Endothelial cell of umbilical vein (primary cell): ENCODE results near the gene MSANTD2. TPM values are rescaled to one million over a fixed set of nuclear protein-coding genes. Genes with fewer than 3 reads are reported as not detected.

Experiments used
- BruUV-seq: library from RNA; stranded (reverse); fragments of 400-500 nt; replicated peaks from 2 replicates; lab custom pipeline; 2021; lab: Mats Ljungman, UMichigan
- CTCF ChIA-PET: fragments of 300-600, 350-600 bp; sonication (Branson Sonifier 250); formaldehyde crosslinking; loops from one replicate; lab custom pipeline; 2021; ENCODE audit warnings: antibody characterized with exemption, inconsistent platforms; lab: Charles Lee
- POLR2A ChIA-PET: fragments of 300-600, 350-600 bp; sonication (Branson Sonifier 250); formaldehyde crosslinking; loops from one replicate; lab custom pipeline; 2021; ENCODE audit warnings: antibody characterized with exemption, inconsistent platforms; lab: Charles Lee
- DNase-seq: peaks from one replicate; pipeline ENCODE4 v3.0.0-alpha.2; 2011; ENCODE audit warnings: low read depth, low spot score
- FAIRE-seq: peaks from 2 replicates; lab custom pipeline; 2011; peaks lifted over from hg19 to GRCh38; lab: Jason Lieb, UNC
- H2AFZ ChIP-seq: 2 replicates; pipeline ENCODE4 v1.6.0; 2012; ENCODE audit warnings: low read depth, low read length, control low read depth, inconsistent platforms
- H3K27ac ChIP-seq: 2 replicates; pipeline ENCODE4 v1.5.1; 2011; ENCODE audit warnings: low read depth, mild to moderate bottlenecking, control low read depth, low read length, moderate library complexity; ENCODE audit not compliant: insufficient read depth
- H3K27me3 ChIP-seq, 2 experiments: 2 replicates each; pipeline versions ENCODE4 v1.6.0 to v1.6.1; 2011; ENCODE audit warnings: low read length in 2 of 2, mixed read lengths in 1 of 2; ENCODE audit not compliant: control insufficient read depth in 2 of 2, insufficient read depth in 2 of 2
- H3K36me3 ChIP-seq, 2 experiments: 2 replicates in 1 of 2; 3 replicates in 1 of 2; pipeline ENCODE4 v1.5.1; 2011; ENCODE audit warnings: low read length in 2 of 2, mild to moderate bottlenecking in 1 of 2, moderate library complexity in 1 of 2; ENCODE audit not compliant: control insufficient read depth in 2 of 2, insufficient read depth in 2 of 2; ENCODE audit errors: extremely low read depth in 1 of 2
- H3K4me1 ChIP-seq: 3 replicates; pipeline ENCODE4 v1.5.1; 2011; ENCODE audit warnings: mild to moderate bottlenecking, low read length; ENCODE audit not compliant: control insufficient read depth, insufficient read depth; ENCODE audit errors: extremely low read depth
- H3K4me2 ChIP-seq: 2 replicates; pipeline ENCODE4 v1.6.1; 2011; ENCODE audit warnings: low read length, control low read depth, mixed read lengths; ENCODE audit not compliant: insufficient read depth
- H3K4me3 ChIP-seq, 3 experiments: fragments of 200-600 bp in 1 of 3; sonication (generic), shearing (Covaris generic) in 1 of 3; replicated peaks in 1 of 3; 2 replicates each; pipeline ENCODE4 v1.5.1; 2011 to 2016; ENCODE audit warnings: control low read depth in 3 of 3, low read length in 3 of 3, mild to moderate bottlenecking in 2 of 3, inconsistent platforms in 1 of 3, low read depth in 1 of 3, moderate library complexity in 1 of 3; ENCODE audit not compliant: insufficient read depth in 1 of 3
- H3K79me2 ChIP-seq: 2 replicates; pipeline ENCODE4 v1.6.0; 2012; ENCODE audit warnings: low read length, inconsistent platforms; ENCODE audit not compliant: control insufficient read depth, insufficient read depth
- H3K9ac ChIP-seq: replicated peaks from 2 replicates; pipeline ENCODE3; 2011; ENCODE audit warnings: low read length, control low read depth; ENCODE audit not compliant: insufficient read depth; ENCODE audit errors: extremely low read depth
- H3K9me1 ChIP-seq: replicated peaks from 3 replicates; pipeline ENCODE4 v1.6.0; 2011; ENCODE audit warnings: mild to moderate bottlenecking, low read length; ENCODE audit not compliant: control insufficient read depth, insufficient read depth; ENCODE audit errors: extremely low read depth
- H3K9me3 ChIP-seq: replicated peaks from 2 replicates; pipeline ENCODE4 v1.5.1; 2012; ENCODE audit warnings: low read length, inconsistent platforms; ENCODE audit not compliant: control insufficient read depth, insufficient read depth
- H4K20me1 ChIP-seq: replicated peaks from 2 replicates; pipeline ENCODE3; 2011; ENCODE audit warnings: mild to moderate bottlenecking, low read length; ENCODE audit not compliant: control insufficient read depth, insufficient read depth; ENCODE audit errors: extremely low read depth
- CTCF ChIP-seq, 2 donors: IDR thresholded peaks; 1 replicate in 1 of 2; 2 replicates in 1 of 2; pipeline ENCODE4 v1.5.1; 2011; ENCODE audit warnings: low read length in 2 of 2, mild to moderate bottlenecking in 2 of 2, moderate library complexity in 2 of 2, control low read depth in 1 of 2, inconsistent platforms in 1 of 2, low read depth in 1 of 2; ENCODE audit not compliant: insufficient read depth in 1 of 2; ENCODE audit errors: extremely low read depth in 1 of 2
- EZH2 ChIP-seq: IDR thresholded peaks from 2 replicates; pipeline ENCODE4 v1.6.1; 2012; ENCODE audit warnings: borderline replicate concordance, low read depth, mild to moderate bottlenecking, moderate library complexity, low read length, inconsistent platforms; ENCODE audit not compliant: severe bottlenecking
- FOS ChIP-seq: IDR thresholded peaks from 2 replicates; pipeline ENCODE4 v1.6.1; 2011; ENCODE audit warnings: mild to moderate bottlenecking, low read length, moderate library complexity, borderline replicate concordance; ENCODE audit not compliant: insufficient read depth
- GATA2 ChIP-seq: IDR thresholded peaks from 2 replicates; pipeline ENCODE4 v1.7.0; 2011; ENCODE audit warnings: low read depth, mild to moderate bottlenecking, moderate library complexity, mixed read lengths, low read length; ENCODE audit not compliant: insufficient read length, insufficient read depth
- JUN ChIP-seq: IDR thresholded peaks from 2 replicates; pipeline ENCODE4 v1.6.1; 2011; ENCODE audit warnings: borderline replicate concordance, low read depth; ENCODE audit not compliant: insufficient read length, insufficient read depth
- MAX ChIP-seq: IDR thresholded peaks from 2 replicates; pipeline ENCODE4 v1.6.1; 2011; ENCODE audit not compliant: insufficient read depth, insufficient read length
- MYC ChIP-seq: IDR thresholded peaks from one replicate; pipeline ENCODE4 v1.6.1; 2011; ENCODE audit warnings: mild to moderate bottlenecking, low read depth, low read length
- POLR2A ChIP-seq: IDR thresholded peaks from 2 replicates; pipeline ENCODE4 v1.6.1; 2012; ENCODE audit warnings: low read depth, mild to moderate bottlenecking, control low read depth, low read length
- POLR2AphosphoS5 ChIP-seq: IDR thresholded peaks from 2 replicates; pipeline ENCODE4 v1.6.1; 2012; ENCODE audit warnings: low read depth, mild to moderate bottlenecking, control low read depth, low read length, moderate library complexity; ENCODE audit not compliant: insufficient read depth
- dilution Hi-C: fragments of 300-500 bp; cut with MboI; formaldehyde crosslinking; loops from one replicate; pipeline ENCODE4 v1.15.0; 2019; ENCODE audit warnings: low sequenced_read_pairs; ENCODE audit not compliant: extremely low pct_ligation_motif_present
- intact Hi-C: fragments of 100-400 bp; cut with micrococcal nuclease; formaldehyde crosslinking; loops from one replicate; pipeline ENCODE4 v1.10.0; 2022
- polyA plus RNA-seq, 4 experiments: library from polyadenylated mRNA; depleted of rRNA in 3 of 4; stranded (reverse) in 3 of 4; unstranded in 1 of 4; fragments of >200 nt; gene quantifications; 2 replicates each; pipeline versions ENCODE4 v1.2.1 to v1.2.3, GENCODE V29; 2011 to 2012; ENCODE audit warnings: missing spikeins in 1 of 4
- total RNA-seq: library from RNA; stranded (reverse); gene quantifications from 2 replicates; pipeline ENCODE4 v1.2.3, GENCODE V29; 2021

MSANTD2 gene
- total and polyA plus RNA-seq, 2 donors (not counting 3 experiments of a cell fraction or from before 2014, with no cell fraction given), result 5.5 to 23.2 TPM

GRCh38 chr11:124724979-124725718 is 75.1 kb downstream of the MSANTD2 start:
- no peak for DNase-seq
- BruUV-seq, result no TSS peak

GRCh38 chr11:124722176-124722575 is 78.0 kb downstream of the MSANTD2 start:
- H3K27me3 ChIP-seq, result no peaks in the 10 kb centered on the region

More at GRCh38 chr11:124724979-124725718, 75.1 kb downstream of the MSANTD2 start:
- Histone ChIP-seq H3K4me2 (peak overlapping the region; percentile 65), H3K36me3 (no peaks in the 10 kb centered on the region), H3K4me1 (peaks cover 24% of the 10 kb centered on the region), H3K9ac (peak overlapping the region; percentile 35), H2AFZ (peak overlapping the region; percentile 36), H4K20me1 (no peaks in the 10 kb centered on the region), H3K9me1 (no peaks in the 10 kb centered on the region), H3K27ac (peak overlapping the region; percentile 77), H3K9me3 (no peaks in the 10 kb centered on the region), H3K27me3 (no peaks in the 10 kb centered on the region), H3K4me3 (peak overlapping the region in 1 of 3 experiments; percentile 9), H3K79me2 (no peaks in the 10 kb centered on the region)
- no peak for FAIRE-seq
- ChIA-PET CTCF (interaction anchor here (0.8 to 3.1 kb wide), 14 partner anchors 8 to 654 kb away, joined by 3 to 15 read pairs (median 4); partner anchors contain the start of genes ESAM, NRGN, SIAE and SPA17), POLR2A (no interaction called here)
- TF ChIP-seq GATA2, result no peak
- dilution Hi-C loops (no loop called here), intact Hi-C loops (loop anchor here (1.0 to 2.0 kb wide), 3 partner anchors 14 to 52 kb away; partner anchors contain the start of genes NRGN, SIAE and SPA17)

More at GRCh38 chr11:124722176-124722575, 78.0 kb downstream of the MSANTD2 start:
- POLR2A ChIA-PET, result no interaction called here
- peaks cover 35% of the 10 kb centered on the region for H3K4me1 ChIP-seq
- dilution Hi-C loops, result no loop called here
- H3K9ac ChIP-seq, result no peak overlapping the region
- no peaks in the 10 kb centered on the region for H3K79me2 ChIP-seq
- H3K4me2 ChIP-seq, result no peak overlapping the region
- no peaks in the 10 kb centered on the region for H3K36me3 ChIP-seq
- H3K9me3 ChIP-seq, result no peaks in the 10 kb centered on the region
- intact Hi-C loops, result no loop called here
- H3K4me3 ChIP-seq, result no peak overlapping the region
- no peak overlapping the region for H2AFZ ChIP-seq
- CTCF ChIA-PET, result no interaction called here
- DNase-seq, result no peak
- no peaks in the 10 kb centered on the region for H4K20me1 ChIP-seq
- no peak for TF ChIP-seq CTCF (IDR thresholded peaks at IDR 0.05; ENCODE audit: extremely low read depth in 1 of 2, insufficient read depth in 1 of 2, low read depth in 1 of 2, low read length in 2 of 2)
- TF ChIP-seq EZH2, result no peak
- no peak for TF ChIP-seq MYC
- no peak for TF ChIP-seq GATA2
- no peak for TF ChIP-seq JUN
- no peak for TF ChIP-seq POLR2AphosphoS5
- TF ChIP-seq POLR2A, result no peak
- no peak for TF ChIP-seq FOS
- no peak for TF ChIP-seq MAX
- H3K27ac ChIP-seq, result no peak overlapping the region
- BruUV-seq, result no TSS peak
- H3K9me1 ChIP-seq, result no peaks in the 10 kb centered on the region
- FAIRE-seq, result no peak
